HG03196 (cell line): ENCODE results near the gene DLGAP3.
"Not testable (repeated sequence)": the region's sequence is repeated elsewhere in the genome, so short reads cannot be mapped to it uniquely, and the experiment has no call there.

Experiments
- ATAC-seq: cut with Tn5 transposase; IDR thresholded peaks from one replicate; pipeline ENCODE4 v1.9.1; 2021; ENCODE audit not compliant: unreplicated experiment

Gene DLGAP3, protein sequence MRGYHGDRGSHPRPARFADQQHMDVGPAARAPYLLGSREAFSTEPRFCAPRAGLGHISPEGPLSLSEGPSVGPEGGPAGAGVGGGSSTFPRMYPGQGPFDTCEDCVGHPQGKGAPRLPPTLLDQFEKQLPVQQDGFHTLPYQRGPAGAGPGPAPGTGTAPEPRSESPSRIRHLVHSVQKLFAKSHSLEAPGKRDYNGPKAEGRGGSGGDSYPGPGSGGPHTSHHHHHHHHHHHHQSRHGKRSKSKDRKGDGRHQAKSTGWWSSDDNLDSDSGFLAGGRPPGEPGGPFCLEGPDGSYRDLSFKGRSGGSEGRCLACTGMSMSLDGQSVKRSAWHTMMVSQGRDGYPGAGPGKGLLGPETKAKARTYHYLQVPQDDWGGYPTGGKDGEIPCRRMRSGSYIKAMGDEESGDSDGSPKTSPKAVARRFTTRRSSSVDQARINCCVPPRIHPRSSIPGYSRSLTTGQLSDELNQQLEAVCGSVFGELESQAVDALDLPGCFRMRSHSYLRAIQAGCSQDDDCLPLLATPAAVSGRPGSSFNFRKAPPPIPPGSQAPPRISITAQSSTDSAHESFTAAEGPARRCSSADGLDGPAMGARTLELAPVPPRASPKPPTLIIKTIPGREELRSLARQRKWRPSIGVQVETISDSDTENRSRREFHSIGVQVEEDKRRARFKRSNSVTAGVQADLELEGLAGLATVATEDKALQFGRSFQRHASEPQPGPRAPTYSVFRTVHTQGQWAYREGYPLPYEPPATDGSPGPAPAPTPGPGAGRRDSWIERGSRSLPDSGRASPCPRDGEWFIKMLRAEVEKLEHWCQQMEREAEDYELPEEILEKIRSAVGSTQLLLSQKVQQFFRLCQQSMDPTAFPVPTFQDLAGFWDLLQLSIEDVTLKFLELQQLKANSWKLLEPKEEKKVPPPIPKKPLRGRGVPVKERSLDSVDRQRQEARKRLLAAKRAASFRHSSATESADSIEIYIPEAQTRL

GRCh38 chr1:34929497-34929852 lies at the start of gene DLGAP3:
DLGAP3 (minus strand) TSS chr1:34929650; CDS start chr1:34905383, 24,267 bp downstream.
- ATAC-seq, result no peak

- no peak for ATAC-seq
Measured at GRCh38 chr1:34978921-34979320, 49.5 kb upstream of the DLGAP3 start.

- no peak for ATAC-seq
Measured at GRCh38 chr1:34977858-34978257, 48.4 kb upstream of the DLGAP3 start.

GRCh38 chr1:34977210-34977471 lies 47.7 kb upstream of the DLGAP3 start:
- no peak for ATAC-seq

GRCh38 chr1:34976384-34977209 lies 47.1 kb upstream of the DLGAP3 start:
- ATAC-seq, result no peak

DNA sequence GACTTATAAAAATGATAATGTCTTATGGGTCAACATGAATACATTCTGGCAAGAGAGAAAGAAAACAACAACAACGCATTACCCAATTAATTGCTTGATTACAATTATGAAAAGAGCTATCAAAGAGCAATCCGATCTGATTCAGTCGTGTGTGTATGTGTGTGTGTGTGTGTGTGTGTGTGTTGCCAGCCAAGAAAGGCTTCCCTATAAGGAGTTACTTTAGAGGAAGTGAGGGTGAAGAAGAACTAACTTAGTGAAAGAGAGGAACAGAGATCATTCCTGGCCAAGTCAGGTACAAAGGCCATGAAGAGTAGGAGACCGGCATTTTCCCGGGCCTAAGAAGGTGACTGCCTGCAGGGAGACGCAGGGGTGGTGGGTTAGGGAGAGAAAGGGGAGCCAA lies 46.3 kb upstream of the DLGAP3 start:
- no peak for ATAC-seq

GRCh38 chr1:34975338-34975737 lies 45.9 kb upstream of the DLGAP3 start:
- no peak for ATAC-seq

- no peak for ATAC-seq
Measured at GRCh38 chr1:34974626-34975025, 45.2 kb upstream of the DLGAP3 start.

DNA sequence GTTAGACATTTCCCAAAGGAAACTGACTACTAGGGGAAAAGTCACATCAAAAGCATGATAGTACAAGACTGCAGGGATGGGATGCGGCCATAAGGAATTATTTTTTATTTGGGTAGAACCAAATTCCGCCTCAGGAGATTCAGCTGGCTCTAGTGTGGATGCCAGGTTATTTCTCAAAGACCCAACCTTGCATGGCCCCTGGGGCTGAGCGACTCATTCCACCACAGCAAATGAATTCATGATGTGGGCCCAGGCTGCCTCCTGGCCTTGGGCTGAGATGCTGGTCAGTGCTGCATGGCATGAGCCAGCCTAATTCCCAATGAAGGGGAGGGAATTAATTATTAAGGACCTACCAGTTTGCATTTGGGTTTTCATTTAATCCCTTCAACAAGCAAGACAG lies 43.9 kb upstream of the DLGAP3 start:
- no peak for ATAC-seq

- ATAC-seq, result no peak
Measured at GRCh38 chr1:34970829-34971228, 41.4 kb upstream of the DLGAP3 start.

- ATAC-seq, result no peak
Measured at GRCh38 chr1:34970220-34970735, 40.8 kb upstream of the DLGAP3 start.

DNA sequence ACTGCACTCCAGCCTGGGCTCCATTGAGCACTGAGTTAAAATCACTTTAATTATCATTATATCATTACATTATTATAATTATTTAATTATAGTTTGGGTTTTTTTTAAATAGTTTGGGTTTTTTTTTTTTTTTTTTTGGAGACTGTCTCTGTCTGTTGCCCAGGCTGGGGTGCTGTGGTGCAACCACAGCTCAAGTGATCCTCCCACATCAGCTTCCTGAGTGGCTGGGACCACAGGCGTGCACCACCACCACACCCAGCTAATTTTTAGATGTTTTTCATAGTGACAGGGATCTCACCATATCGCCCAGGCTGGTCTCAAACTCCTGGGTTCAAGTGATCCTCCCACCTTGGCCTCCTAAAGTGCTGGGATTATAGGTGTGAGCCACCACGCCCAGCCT lies 38.8 kb upstream of the DLGAP3 start:
- not testable (repeated sequence) for ATAC-seq

- not testable (repeated sequence) for ATAC-seq
Measured at GRCh38 chr1:34967672-34968071, 38.2 kb upstream of the DLGAP3 start.

DNA sequence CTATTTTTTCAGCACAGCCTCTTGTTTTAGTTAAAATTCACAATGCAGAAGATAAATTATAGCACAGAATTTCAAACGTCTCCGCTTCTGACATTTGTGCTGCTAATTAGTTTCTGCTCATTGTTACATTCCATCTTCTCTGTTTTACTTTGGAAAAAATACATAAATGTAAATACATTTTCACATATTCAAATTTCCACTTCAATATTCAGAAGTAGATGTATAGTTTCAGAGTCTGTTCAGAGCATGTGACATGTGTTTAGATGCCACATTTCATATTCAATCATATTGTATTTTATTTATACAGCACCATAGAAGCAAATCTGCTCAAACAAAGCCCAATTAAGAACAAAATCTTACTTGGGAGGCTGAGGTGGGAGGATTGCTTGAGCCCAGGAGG lies 36.1 kb upstream of the DLGAP3 start:
- ATAC-seq, result no peak

- no peak for ATAC-seq
Measured at GRCh38 chr1:34950428-34950827, 21.0 kb upstream of the DLGAP3 start.

GRCh38 chr1:34948739-34949138 lies 19.3 kb upstream of the DLGAP3 start:
- not testable (repeated sequence) for ATAC-seq

DNA sequence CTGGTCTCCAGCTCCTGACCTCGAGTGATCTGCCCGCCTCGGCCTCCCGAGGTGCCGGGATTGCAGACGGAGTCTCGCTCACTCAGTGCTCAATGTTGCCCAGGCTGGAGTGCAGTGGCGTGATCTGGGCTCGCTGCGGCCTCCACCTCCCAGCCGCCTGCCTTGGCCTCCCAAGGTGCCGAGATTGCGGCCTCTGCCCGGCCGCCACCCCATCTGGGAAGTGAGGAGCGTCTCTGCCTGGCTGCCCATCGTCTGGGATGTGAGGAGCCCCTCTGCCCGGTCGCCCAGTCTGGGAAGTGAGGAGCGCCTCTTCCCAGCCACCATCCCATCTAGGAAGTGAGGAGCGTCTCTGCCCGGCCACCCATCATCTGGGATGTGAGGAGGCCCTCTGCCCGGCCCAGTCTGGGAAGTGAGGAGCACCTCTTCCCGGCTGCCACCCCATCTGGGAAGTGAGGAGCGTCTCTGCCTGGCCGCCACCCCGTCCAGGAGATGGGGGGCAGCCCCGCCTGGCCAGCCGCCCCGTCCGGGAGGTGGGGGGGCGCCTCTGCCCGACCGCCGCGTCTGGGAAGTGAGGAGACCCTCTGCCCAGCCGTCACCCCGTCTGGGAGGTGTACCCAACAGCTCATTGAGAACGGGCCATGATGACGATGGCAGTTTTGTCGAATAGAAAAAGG lies 18.3 kb upstream of the DLGAP3 start:
- ATAC-seq, result not testable (repeated sequence)

- ATAC-seq, result no peak
Measured at GRCh38 chr1:34946211-34946610, 16.8 kb upstream of the DLGAP3 start.

DNA sequence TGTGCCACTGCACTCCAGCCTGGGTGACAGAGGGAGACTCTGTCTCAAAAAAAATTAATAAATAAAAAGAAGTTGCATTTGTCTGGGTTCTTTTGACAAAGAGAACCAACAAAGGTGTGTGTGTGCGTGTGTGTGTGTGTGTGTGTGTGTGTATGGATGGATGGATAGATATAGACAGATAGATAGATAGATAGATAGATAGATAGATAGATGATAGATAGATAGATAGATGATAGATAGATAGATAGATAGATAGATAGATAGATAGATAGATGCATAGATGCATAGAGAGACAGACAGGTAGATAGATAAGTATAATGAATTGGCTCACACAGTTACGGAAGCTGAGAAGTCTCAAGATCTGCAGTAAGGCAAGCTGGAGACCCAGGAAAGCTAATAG lies 12.3 kb upstream of the DLGAP3 start:
- not testable (repeated sequence) for ATAC-seq

- ATAC-seq, result no peak
Measured at GRCh38 chr1:34930702-34931071, 1.2 kb upstream of the DLGAP3 start.
